Mammary epithelial cell (primary cell): ENCODE measurements around the gene CDH11.

Experiments used
- EZH2 ChIP-seq: IDR thresholded peaks from 2 replicates; pipeline ENCODE4 v1.6.1; 2012; ENCODE audit warnings: low read length, inconsistent platforms, borderline replicate concordance
- TF ChIP-seq, protein P1 (sequence below), 2 donors: IDR thresholded peaks in 1 of 2; conservative IDR thresholded peaks in 1 of 2; 2 replicates each; pipeline ENCODE4 v1.5.1; 2011 to 2012; ENCODE audit warnings: inconsistent platforms in 2 of 2, low read length in 2 of 2, mild to moderate bottlenecking in 2 of 2, control low read depth in 1 of 2, low read depth in 1 of 2; ENCODE audit not compliant: insufficient read depth in 1 of 2; ENCODE audit errors: extremely low read depth in 1 of 2

DNA sequence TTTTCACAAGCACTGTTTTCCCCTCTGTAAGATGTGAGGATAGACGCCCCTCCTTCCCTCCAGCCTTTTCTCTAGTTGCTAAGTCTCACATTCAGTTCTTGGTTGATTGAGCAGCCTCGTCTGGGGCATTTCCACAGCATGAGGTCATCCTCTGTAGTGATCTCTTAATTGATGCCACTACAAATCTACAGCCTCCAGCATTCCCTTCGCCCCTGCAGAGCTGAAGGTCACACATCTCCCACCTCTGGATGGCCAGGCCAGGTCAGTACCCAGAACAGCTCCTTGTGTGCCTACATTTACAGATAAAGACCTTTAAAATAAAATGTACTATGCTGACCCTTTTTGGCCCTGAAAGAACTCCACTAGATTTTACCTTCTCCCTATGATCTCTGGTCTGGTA is 32.5 kb upstream of the CDH11 start:
- TF ChIP-seq, protein P1, sequence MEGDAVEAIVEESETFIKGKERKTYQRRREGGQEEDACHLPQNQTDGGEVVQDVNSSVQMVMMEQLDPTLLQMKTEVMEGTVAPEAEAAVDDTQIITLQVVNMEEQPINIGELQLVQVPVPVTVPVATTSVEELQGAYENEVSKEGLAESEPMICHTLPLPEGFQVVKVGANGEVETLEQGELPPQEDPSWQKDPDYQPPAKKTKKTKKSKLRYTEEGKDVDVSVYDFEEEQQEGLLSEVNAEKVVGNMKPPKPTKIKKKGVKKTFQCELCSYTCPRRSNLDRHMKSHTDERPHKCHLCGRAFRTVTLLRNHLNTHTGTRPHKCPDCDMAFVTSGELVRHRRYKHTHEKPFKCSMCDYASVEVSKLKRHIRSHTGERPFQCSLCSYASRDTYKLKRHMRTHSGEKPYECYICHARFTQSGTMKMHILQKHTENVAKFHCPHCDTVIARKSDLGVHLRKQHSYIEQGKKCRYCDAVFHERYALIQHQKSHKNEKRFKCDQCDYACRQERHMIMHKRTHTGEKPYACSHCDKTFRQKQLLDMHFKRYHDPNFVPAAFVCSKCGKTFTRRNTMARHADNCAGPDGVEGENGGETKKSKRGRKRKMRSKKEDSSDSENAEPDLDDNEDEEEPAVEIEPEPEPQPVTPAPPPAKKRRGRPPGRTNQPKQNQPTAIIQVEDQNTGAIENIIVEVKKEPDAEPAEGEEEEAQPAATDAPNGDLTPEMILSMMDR (conservative IDR thresholded peaks at IDR 0.05 in 1 of 2, IDR thresholded peaks at IDR 0.05 in 1 of 2; ENCODE audit: extremely low read depth in 1 of 2, insufficient read depth in 1 of 2, low read depth in 1 of 2, low read length in 2 of 2) = no peak
- TF ChIP-seq EZH2 = no peak
